HEK293 (cell line): ENCODE data around the gene ANKRD35.

Experiments
- CTCF ChIP-seq: fragments of 450-650 bp; formaldehyde crosslinking; IDR thresholded peaks from 2 replicates; pipeline ENCODE4 v1.5.1; 2016; ENCODE audit warnings: missing biosample characterization, missing genetic modification characterization
- GLI4 ChIP-seq: fragments of 450-650 bp; formaldehyde crosslinking; IDR thresholded peaks from 2 replicates; pipeline ENCODE4 v1.5.1; 2016; ENCODE audit warnings: missing biosample characterization, missing genetic modification characterization
- KLF10 ChIP-seq: fragments of 450-650 bp; IDR thresholded peaks from 2 replicates; pipeline ENCODE4 v1.5.1; 2018; ENCODE audit warnings: missing biosample characterization, mild to moderate bottlenecking, missing genetic modification characterization
- REST ChIP-seq: fragments of 450-650 bp; formaldehyde crosslinking; IDR thresholded peaks from 2 replicates; pipeline ENCODE4 v1.5.1; 2016; ENCODE audit warnings: missing biosample characterization, missing genetic modification characterization
- TRIM28 ChIP-seq: IDR thresholded peaks from 2 replicates; pipeline ENCODE4 v1.6.1; 2011; ENCODE audit warnings: low read length, control low read depth, borderline replicate concordance
- YY1 ChIP-seq: fragments of 450-650 bp; formaldehyde crosslinking; IDR thresholded peaks from 2 replicates; pipeline ENCODE4 v1.5.1; 2018; ENCODE audit warnings: missing biosample characterization, missing genetic modification characterization
- ZBTB44 ChIP-seq: fragments of 450-650 bp; IDR thresholded peaks from 2 replicates; pipeline ENCODE4 v1.5.1; 2018; ENCODE audit warnings: missing biosample characterization, mild to moderate bottlenecking, missing genetic modification characterization
- ZBTB8A ChIP-seq: fragments of 450-650 bp; formaldehyde crosslinking; IDR thresholded peaks from 2 replicates; pipeline ENCODE4 v1.5.1; 2016; ENCODE audit warnings: missing biosample characterization, missing genetic modification characterization
- ZNF530 ChIP-seq: fragments of 450-650 bp; formaldehyde crosslinking; IDR thresholded peaks from 2 replicates; pipeline ENCODE4 v1.5.1; 2016; ENCODE audit warnings: low read depth, missing biosample characterization, missing genetic modification characterization
- ZNF580 ChIP-seq: fragments of 450-650 bp; formaldehyde crosslinking; IDR thresholded peaks from 2 replicates; pipeline ENCODE4 v1.5.1; 2016; ENCODE audit warnings: missing biosample characterization, missing genetic modification characterization
- ZNF830 ChIP-seq: fragments of 450-650 bp; IDR thresholded peaks from 2 replicates; pipeline ENCODE4 v1.5.0; 2018; ENCODE audit warnings: missing biosample characterization, missing genetic modification characterization, low read depth, mild to moderate bottlenecking, moderate library complexity
- TF ChIP-seq, protein P1 (sequence below): fragments of 450-650 bp; formaldehyde crosslinking; IDR thresholded peaks from 2 replicates; pipeline ENCODE4 v1.5.1; 2017; ENCODE audit warnings: missing biosample characterization, missing genetic modification characterization

- TF ChIP-seq TRIM28 (no peak), ZNF580 (tag by site-specific recombination) (no peak), ZNF830 (tag by site-specific recombination) (no peak), KLF10 (tag by site-specific recombination) (no peak), CTCF (tag by site-specific recombination) (no peak), ZNF530 (tag by site-specific recombination) (no peak), YY1 (tag by site-specific recombination) (no peak), REST (tag by site-specific recombination) (no peak), GLI4 (tag by site-specific recombination) (no peak), ZBTB8A (no peak), ZBTB44 (no peak)
- TF ChIP-seq, protein P1, sequence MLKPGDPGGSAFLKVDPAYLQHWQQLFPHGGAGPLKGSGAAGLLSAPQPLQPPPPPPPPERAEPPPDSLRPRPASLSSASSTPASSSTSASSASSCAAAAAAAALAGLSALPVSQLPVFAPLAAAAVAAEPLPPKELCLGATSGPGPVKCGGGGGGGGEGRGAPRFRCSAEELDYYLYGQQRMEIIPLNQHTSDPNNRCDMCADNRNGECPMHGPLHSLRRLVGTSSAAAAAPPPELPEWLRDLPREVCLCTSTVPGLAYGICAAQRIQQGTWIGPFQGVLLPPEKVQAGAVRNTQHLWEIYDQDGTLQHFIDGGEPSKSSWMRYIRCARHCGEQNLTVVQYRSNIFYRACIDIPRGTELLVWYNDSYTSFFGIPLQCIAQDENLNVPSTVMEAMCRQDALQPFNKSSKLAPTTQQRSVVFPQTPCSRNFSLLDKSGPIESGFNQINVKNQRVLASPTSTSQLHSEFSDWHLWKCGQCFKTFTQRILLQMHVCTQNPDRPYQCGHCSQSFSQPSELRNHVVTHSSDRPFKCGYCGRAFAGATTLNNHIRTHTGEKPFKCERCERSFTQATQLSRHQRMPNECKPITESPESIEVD (tag by site-specific recombination) = no peak
Observed at GRCh38 chr1:145824499-145824842, 61.2 kb downstream of the ANKRD35 start.
